Fibroblast of the aortic adventitia (primary cell): ENCODE results near the gene CCDC9B. TPM values are rescaled to one million over a fixed set of nuclear protein-coding genes. Genes with fewer than 3 reads are reported as not detected.

ENCODE experiments used
- DNase-seq: peaks from one replicate; pipeline ENCODE4 v3.0.0-alpha.2; 2010; ENCODE audit warnings: low read depth
- H3K4me3 ChIP-seq: 2 replicates; pipeline ENCODE4 v1.5.1; 2011; ENCODE audit warnings: low read depth, mild to moderate bottlenecking, control low read depth, low read length, moderate library complexity
- total RNA-seq: library from RNA; depleted of rRNA; stranded (reverse); fragments of >200 nt; gene quantifications from 2 replicates; pipeline ENCODE4 v1.2.3, GENCODE V29; 2012; ENCODE audit warnings: low replicate concordance
- TF ChIP-seq, protein P1 (sequence below): IDR thresholded peaks from 2 replicates; pipeline ENCODE4 v1.5.1; 2011; ENCODE audit warnings: mild to moderate bottlenecking, low read length, control low read depth, inconsistent platforms; ENCODE audit not compliant: insufficient read depth

Gene CCDC9B
- total RNA-seq, 1 donor: 16.2 TPM

DNA sequence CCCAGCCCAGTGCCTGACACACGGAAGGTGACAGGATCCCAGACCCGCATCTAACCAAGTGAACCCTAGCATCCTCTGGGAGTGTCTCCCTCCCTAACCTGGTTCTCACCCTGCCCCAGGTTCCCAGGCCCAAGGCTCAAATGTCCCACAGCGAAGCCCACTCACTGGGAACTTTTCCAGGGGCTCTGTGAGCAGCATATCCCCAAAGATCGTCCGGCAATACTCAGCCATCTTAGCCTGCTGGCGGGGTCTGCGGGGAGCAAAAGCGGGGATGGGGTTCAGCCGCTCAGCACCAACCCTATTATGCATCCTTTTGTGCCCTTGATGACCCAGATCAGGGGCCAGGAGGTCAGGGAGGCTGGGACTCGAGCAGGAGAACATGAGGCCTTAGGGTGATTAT, 43.4 kb downstream of the CCDC9B start:
- TF ChIP-seq, protein P1, sequence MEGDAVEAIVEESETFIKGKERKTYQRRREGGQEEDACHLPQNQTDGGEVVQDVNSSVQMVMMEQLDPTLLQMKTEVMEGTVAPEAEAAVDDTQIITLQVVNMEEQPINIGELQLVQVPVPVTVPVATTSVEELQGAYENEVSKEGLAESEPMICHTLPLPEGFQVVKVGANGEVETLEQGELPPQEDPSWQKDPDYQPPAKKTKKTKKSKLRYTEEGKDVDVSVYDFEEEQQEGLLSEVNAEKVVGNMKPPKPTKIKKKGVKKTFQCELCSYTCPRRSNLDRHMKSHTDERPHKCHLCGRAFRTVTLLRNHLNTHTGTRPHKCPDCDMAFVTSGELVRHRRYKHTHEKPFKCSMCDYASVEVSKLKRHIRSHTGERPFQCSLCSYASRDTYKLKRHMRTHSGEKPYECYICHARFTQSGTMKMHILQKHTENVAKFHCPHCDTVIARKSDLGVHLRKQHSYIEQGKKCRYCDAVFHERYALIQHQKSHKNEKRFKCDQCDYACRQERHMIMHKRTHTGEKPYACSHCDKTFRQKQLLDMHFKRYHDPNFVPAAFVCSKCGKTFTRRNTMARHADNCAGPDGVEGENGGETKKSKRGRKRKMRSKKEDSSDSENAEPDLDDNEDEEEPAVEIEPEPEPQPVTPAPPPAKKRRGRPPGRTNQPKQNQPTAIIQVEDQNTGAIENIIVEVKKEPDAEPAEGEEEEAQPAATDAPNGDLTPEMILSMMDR: no peak
- no peak for DNase-seq
- H3K4me3 ChIP-seq: no peak overlapping the region

DNA sequence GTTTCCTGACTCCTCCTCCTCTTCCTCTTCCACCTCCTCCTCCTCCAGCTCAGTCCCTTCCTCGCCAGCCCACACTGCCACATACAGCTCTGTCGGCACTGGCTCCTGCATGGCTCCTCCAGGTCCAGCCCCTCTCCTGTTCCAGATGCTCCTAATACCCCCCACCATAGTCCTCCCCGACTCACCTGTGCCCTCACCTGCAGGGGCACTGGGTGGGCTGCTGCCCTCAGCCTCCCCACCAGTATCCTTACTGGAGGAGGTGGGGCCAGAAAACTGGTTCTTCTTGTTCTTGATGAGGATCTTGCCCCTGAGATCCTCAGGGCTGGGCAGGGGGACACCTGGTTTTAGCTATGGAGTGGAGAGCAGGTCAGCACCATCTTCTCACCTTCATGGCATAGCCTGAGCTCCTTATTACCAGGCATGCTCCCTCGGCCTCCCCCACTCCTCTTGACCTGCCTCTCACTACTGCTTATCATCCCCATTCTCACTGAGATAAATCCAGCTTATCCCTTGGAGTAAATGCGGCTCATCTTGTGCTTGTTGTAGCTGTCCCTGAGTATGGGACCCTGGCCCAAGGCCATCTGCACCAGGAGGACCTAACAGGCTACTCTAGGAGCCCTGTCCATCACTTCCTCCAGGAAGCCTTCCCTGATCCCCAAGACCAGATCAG, 44.0 kb downstream of the CCDC9B start:
- no peak overlapping the region for H3K4me3 ChIP-seq
- TF ChIP-seq, protein P1: no peak
- no peak for DNase-seq

DNA sequence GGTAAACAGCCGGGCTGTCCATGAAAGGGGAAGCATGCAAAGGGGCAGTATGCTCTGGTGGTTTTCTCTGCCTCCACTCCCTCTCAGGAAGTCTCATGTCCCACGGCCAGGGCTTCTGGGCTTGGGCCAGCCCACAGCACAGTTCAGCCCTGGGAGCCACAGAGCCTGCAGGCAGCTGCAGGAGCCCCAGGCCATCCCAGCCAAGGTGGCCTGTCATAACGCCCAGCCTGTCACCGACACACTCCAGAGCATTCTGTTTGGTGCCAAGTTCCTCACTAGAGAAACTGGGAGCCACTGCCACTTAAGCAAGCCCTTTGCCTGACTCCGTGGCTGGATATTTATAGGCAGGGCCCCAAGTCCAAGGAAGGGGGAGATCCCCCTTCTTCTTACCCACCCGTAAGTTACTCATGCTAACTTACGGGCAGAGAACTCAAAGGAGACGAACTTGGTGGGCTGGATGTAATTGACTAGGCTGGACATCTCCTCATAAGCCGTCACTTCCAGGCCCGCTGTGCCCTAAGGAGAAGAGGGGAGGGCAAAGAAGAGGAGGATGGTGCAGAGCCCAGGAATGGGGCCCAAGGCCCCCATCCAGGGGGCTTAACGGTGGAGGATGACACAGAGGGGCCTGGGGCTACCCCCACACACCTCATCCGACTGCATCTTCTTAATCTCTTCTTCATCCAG, 44.7 kb downstream of the CCDC9B start:
- no peak overlapping the region for H3K4me3 ChIP-seq
- TF ChIP-seq, protein P1: no peak
- no peak for DNase-seq

DNA sequence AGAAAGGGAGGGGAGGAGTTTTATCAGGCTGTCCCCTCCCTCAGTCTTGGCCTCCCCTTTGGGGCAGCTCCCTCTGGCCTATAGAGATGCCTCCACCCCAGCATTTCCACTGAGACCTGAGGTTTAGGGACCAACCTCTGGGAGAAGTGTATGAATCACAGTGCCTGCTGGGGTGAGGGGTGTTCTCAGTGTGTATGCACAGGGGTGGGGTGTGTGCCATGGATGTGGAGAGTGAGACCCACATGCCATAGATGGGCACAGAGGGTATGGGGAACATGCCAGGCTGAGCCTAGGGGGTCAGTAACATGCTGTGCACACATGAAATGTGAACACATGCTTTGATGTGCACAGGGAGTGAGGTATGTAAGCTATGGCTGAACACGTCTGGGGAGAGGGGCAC, 45.4 kb downstream of the CCDC9B start:
- no peak for DNase-seq
- TF ChIP-seq, protein P1: no peak

DNA sequence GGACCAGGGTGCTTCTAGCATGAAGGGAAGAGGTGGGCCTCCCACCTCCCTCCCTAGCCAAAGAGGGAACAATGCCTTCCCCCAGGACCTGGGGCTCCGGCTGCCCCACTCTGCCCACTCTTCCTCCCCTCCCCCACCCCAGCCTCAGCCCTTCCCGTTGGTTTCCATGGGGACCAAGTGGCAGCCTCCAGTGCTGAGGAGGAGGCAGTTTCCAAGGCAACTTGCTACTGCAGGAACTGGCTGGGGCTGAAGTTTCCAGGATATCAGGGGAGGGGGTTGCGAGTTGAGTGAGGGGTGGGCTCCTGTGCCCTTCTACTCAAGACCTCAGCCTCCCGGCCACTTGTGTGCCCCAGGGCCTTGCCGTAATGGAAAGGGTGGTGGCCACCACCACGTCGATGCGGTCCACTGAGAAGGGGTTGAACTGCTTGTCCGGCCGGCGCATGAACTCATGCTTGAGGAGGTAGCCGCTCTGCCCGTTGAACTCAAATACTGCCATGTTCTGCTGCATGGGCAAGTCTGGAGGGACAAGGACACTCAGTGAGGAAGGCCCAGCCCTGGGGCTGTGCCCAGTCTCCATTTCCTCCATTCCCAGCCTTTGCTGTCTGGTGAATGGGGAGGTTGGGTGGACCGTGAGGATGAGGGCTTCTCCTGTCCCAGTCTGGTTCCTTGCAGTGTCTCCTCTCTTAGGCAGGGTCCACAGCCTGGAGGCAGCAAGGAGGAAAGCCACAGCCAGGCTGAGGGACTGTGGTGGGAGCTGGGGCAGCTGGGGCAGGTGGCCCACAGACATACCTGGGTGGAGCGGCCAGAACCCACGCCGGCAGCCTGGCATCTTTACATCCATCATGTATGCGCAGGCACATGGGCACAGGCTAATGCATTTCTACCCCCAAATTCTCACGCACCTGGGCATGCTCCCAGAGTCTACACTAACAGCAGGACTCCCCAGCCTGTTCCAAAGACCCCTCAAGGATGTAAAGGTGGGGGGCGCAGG, 46.5 kb downstream of the CCDC9B start:
- H3K4me3 ChIP-seq: no peak overlapping the region
- no peak for DNase-seq
- TF ChIP-seq, protein P1: no peak

More for the DNA sequence above, 45.4 kb downstream of the CCDC9B start:
- no peak overlapping the region for H3K4me3 ChIP-seq

DNA sequence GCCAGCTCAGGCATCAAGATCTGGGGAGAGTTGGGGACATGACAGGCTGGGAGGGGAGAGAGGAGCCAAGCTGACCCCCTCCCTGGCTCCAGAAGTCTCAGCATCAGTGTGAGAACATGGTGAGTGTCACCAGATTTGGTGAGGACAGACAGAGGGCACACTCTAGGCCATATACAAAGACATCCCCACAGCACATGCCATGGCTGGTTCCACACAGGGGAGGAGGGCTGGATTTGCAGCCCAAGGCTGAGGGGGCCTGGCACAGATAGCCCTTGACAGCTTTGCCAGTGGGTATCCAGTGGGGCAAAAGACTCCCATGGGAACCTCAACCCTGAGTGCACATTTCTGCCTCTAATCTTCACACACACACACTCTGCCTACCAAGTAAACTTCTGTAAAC, 47.7 kb downstream of the CCDC9B start:
- no peak overlapping the region for H3K4me3 ChIP-seq
- no peak for DNase-seq
- TF ChIP-seq, protein P1: no peak
